Activated T-cell treated with anti-CD3 and anti-CD28 coated beads for 1 hour (primary cell): ENCODE data around the gene DCHS1.

Experiments used
- DNase-seq: peaks from one replicate; pipeline ENCODE4 v3.0.0-alpha.2; 2020; ENCODE audit warnings: low read depth

Gene DCHS1

GRCh38 chr11:6646918-6647679 lies 8.5 kb downstream of the DCHS1 start:
- DNase-seq: no peak

- no peak for DNase-seq
Measured at GRCh38 chr11:6646576-6646917, 9.1 kb downstream of the DCHS1 start.

GRCh38 chr11:6646071-6646470 lies 9.5 kb downstream of the DCHS1 start:
- no peak for DNase-seq

- no peak for DNase-seq
Measured at GRCh38 chr11:6642957-6643356, 12.7 kb downstream of the DCHS1 start.

DNA sequence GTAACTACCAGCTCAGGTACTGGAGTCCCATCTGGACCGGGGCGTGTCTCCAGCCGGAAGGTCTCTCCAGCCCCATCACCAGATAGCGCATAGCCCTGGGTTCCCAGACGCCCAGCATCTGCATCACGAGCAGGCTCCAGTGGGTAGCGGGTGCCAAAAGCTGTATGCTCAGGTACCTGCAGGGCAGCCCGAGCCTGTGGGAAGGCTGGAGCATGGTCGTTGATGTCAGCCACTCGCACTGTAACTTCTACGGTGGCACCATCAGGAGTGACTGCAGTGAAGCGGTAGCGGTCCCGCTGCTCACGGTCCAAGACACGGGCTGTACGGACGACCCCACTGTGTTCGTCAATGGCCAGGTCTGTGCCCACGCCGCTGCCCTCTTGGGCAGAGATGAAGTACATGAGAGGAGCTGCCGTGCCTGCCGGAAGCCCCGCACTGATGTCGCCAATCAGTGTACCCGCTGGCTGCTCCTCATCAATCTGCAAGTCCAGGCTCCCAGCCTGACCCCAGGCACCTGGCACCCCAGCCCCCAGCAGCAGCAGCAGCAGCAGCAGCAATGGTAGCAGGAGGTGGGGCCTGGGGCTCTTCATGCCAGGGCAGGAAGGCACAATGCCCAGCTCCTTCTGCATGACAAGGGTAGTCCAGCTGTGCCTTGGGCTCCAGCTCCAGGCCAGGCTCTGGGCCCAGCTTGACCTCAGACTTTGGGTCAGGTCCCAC lies 14.5 kb downstream of the DCHS1 start:
- DNase-seq: no peak

- DNase-seq: no peak
Measured at GRCh38 chr11:6640036-6640984, 15.3 kb downstream of the DCHS1 start.

DNA sequence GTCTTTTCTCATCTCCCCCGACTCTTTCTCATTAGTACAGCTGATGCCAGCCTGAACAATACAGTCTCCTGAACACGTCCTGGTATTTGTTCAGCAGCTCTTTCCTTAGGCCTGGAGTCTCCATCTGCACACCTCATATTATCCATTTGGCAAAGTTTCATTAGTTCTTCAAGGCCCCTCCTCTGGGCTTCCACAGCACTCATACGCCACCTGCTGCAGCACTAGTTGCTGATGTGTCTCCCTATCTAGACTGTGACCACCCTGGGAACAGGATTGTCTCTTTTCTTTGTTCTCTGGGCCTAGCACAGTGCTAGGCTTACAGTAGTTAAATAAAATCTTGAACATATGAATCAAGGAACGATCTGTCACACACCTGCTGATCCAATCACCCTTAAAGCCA lies 17.2 kb downstream of the DCHS1 start:
- DNase-seq: no peak

DNA sequence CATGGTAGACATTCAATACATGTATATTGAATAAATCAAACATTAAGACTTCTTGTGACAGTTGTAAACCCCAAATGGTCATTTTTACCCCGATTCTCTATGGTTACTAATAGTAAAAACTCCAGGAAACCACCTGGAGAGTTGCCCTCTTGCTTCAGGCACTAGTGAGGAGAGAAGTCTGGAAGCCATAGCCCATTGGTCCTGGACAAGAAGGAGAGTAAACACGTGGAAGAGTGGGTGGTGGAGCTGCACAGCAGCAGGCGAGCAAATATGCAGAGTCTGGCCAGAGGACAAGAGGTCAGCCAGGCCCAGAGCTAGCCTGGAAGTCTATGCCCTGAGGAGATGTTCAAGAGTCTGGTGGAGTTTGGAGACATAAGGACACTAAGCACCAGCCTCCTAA lies 17.7 kb downstream of the DCHS1 start:
- no peak for DNase-seq

DNA sequence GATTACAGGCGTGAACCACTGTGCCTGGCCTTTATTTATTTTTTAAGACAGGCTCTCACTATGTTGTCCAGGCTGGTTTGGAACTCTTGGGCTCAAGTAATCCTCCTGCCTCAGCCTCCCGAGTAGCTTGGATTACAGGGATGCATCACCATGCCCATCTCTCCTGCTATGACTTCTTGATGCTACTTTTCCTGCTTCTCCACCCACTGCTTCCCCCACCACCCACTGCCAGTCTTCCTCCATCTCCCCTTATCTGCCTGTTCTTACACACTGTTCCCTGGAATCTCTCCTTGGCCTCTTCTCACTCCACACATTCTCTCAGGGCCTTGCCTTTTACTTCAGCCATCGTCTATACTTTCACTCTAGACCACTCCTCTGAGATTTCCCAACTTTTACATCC lies 19.1 kb downstream of the DCHS1 start:
- DNase-seq: no peak

DNA sequence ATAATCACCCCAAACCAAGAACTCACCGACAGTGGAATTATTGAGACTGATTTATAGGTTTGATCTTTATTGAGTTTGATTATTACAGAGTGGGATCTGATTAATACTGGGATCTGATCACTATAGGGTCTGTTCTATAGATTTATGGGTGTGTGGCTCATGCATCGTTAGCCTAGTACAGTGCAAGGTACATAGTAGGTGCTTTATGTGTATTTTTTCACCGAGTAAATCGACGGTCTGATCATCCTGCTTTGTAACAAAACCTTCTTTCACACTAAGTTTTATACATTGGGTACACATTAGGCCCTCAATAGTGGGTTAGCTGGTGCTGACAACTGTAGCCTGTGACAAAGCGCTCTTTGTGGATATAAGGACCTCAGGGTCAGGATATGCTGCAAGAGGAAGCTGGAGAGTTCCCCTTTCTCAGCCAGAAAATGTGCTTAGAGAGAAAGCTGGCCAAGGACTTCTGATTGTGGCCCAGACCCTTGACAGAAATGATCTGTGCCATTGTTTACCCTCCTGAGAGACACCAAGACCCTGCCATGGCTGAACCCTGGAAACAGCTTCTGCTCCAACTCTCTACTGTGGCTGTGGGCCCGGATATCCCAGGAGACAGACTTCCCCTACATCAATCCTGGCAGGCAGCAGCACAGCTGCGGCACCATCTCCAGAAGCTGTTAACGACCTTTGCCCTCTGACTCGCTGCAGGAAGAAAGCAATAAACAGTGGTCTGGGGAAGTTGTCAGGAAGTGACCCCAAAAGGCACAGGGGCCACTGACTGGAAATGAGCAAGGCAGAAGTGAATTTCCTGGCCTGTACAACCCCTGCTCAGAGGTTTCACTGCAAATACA lies 20.3 kb downstream of the DCHS1 start:
- DNase-seq: no peak

GRCh38 chr11:6634534-6634933 lies 21.1 kb downstream of the DCHS1 start:
- no peak for DNase-seq

DNA sequence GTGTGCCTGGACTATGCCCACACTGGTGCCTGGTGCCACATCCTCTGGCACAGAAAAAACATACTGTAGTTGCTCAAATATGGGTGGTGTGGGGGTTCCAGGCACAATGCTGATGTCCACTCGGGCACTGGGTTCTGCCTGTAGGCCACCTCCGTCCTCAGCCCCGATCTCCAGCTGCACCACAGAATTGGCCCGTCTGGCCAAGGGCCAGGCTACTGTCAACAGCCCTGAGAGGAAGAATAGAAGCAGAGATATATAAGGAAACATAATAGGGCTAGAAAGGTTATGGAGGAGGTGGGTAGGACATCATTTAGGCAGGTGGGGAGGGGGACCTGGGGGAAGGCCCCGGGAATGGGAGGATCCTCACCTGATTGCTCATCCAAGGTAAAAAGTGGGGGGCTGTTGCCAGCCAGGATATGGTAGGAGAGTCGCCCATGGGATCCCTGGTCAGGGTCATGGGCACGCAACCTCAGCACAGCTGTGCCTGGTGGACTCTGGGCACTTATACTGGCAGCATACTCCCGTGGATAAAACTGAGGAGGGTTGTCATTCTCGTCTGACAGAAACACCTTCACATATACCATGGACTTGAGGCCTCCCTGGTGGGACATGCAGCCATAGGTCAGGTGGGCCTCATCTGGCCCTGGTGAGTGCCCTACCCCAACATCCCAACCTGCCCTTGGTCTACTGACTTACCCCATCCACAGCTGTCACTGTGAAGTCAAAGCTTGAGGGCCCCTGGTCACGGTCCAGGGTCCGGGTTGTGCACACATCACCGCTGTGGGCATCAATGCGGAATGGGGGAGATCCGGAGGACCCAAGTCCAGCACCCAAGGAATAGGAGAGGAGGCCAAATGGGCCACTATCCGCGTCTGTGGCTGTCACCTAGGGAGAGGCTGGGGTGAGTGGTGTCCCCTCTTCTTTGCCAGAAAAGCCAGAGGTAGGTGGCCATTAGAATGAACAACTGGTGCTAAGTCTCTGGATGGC lies 21.9 kb downstream of the DCHS1 start:
- no peak for DNase-seq

DNA sequence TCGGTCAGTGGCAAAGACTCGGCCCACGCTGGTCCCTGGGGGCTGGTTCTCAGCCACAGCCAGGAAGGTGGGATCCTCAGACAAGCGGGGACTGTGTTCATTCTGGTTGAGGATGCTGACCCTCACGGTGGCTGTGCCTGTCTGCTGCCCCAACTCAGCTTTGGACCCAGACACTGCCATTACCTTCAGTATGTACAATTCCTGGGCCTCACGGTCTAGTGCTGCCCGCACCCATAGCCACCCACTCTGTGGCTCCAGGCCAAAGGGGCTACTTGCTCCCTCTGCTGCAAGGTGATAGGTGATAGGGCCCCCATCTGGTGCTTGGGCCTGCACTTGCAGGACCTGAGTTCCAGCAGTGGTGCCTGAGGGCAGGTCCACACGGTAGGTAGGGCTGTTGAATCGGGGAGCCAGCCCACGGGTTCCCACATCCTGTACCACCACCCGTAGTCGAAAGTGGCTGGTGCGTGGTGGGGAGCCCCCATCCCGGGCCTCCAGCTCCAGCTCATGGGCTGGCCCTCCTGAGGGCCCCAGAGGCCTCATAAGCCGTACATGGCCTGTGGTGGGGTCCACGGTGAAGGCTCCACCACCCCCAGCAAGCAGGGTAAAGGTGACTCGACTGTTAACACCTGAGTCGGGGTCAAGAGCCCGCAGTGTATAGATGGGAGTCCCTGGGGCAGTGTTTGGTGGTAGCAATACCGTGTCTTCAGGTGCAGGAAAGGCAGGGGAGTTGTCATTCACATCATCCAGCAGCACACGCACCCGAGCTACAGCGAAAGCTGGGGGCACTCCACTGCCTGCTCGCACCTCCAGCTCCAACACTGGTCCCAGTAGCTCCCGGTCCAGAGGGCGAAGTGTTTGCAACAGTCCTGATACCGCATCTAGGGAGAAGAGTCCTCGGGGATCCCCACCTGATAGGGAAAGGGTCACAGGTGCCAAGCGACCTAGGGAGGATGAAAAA lies 23.2 kb downstream of the DCHS1 start:
- no peak for DNase-seq

DNA sequence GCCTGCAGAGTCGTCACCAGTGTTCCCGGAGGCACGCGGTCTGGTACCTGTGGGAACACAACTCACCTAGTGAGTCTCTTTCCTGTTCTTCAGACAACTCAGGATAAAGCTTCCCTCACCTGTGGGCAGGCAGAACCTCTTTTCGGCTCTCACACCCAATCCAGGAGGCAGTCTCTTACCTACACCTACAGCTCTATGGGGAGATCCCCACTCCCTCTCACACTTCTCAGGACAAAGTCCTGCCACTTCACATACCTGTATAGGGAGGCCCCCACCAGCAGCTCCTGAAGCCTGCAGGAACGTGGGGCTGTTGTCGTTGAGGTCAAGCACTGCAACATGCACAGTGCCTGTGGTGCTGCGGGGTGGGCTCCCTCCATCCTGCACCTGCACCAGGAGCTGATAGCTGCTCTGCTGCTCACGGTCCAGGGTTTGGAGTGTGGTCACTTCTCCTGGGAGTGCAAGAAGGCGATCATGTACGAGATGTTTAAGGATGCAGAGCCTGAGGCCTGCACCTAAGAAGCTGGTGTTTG lies 24.2 kb downstream of the DCHS1 start:
- no peak for DNase-seq

GRCh38 chr11:6630632-6631291 lies 24.8 kb downstream of the DCHS1 start:
- no peak for DNase-seq

GRCh38 chr11:6629892-6630631 lies 25.5 kb downstream of the DCHS1 start:
- no peak for DNase-seq

- DNase-seq: no peak
Measured at GRCh38 chr11:6629573-6629891, 26.1 kb downstream of the DCHS1 start.

DNA sequence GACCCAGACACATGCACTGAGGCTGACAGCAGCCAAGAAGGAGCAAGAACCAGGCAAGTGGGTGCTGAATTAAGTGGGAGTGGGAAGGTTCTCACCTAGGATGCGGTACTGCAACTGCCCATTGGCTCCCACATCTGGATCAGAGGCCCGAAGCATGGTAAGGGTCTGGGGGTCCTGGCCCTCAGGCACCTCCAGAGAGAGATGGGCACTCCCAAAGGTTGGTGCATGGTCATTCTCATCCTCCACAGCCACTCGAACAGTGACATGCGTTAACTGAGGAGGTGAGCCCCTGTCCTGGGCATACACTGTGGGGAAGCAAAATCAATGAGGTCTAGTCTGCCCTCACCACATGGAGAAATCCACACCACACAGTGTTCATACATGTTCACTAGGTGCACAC lies 27.1 kb downstream of the DCHS1 start:
- no peak for DNase-seq
